ENCODE results near the gene CYTH4.

The CYTH4 gene

DNA sequence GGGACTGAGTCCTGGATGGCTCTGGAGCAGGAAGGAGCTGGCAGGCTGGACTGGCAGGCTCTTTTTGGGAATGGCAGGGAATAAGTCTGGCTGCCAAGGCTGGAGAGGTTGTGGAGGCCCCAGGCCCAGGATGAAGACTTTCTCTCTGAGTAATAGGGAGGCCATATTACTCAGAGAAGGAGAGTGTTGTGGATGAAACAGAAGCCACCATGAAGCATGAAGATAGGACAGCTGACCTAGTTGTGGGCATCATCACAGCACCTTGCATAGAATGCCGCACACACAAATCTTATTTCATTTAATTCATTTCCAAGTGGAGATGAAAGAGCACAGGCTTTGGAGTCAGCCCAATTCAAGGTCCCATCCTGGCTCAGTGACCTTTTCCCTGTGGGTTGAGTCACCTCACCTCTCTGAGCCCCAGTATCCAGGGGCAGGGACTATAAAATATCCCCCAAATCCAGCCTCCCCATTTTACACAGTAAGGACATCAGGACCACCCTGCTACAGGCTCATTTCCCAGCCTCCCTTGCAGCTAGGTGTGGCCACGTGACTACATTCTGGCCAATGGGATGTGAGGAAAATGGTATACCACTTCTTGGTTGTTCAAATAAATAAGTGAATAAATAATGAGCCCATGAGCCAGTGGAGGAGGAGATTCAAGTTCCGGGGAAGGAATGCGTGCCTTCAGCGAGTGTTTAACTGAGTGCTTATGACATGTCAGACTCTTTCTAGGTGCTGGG is 9.4 kb downstream of the CYTH4 start:
- no peak for DNase-seq (ENCODE audit: low read depth)

DNA sequence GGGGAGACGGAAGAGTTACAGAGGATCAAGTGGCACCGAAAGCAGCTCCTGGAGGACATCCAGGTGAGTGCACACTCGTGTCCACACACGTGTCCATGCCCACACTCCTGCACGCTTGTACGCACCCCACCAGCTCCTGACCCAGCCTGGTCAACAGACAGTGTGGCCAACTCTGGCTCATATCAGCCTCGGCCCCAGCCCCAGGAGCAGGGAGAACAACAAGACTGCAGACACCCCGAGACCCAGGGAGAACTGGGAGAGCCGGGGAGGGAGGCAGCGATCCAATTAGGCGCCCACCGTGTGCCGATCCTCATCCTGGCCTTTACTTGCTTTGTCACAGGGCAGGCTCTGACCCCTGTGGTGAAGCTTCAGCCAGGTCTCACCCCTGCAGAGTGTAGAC is 10.3 kb downstream of the CYTH4 start:
- DNase-seq (ENCODE audit: low read depth) = no peak

- DNase-seq (ENCODE audit: low read depth) = no peak
Measured at GRCh38 chr22:37293172-37293571, 10.9 kb downstream of the CYTH4 start.

DNA sequence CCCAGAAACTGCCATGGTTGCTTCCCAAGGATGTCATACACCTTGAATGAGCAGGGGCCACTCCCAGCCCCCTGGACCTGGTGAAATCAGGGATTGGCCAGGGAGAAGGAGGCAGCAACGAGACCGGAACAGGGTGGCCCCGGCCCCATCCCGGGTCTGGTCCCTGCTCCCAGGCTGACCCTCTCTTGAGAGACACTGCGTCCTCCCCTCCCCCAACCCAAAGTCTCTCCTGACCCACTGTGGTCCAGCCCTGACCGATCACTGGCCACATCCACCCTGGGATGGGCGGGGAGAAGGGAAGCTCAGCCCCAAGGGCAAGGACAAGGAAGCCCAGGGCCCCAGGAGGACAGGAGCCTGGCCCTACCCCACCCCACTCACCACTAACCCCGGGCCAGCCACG is 12.4 kb downstream of the CYTH4 start:
- no peak for DNase-seq (ENCODE audit: low read depth)

- DNase-seq (ENCODE audit: low read depth) = no peak
Measured at GRCh38 chr22:37295213-37295886, 13.0 kb downstream of the CYTH4 start.

- no peak for DNase-seq (ENCODE audit: low read depth)
Measured at GRCh38 chr22:37295946-37296345, 13.6 kb downstream of the CYTH4 start.

- no peak for DNase-seq (ENCODE audit: low read depth)
Measured at GRCh38 chr22:37298748-37299495, 16.6 kb downstream of the CYTH4 start.

- no peak for DNase-seq (ENCODE audit: low read depth)
Measured at GRCh38 chr22:37299969-37300509, 17.7 kb downstream of the CYTH4 start.

DNA sequence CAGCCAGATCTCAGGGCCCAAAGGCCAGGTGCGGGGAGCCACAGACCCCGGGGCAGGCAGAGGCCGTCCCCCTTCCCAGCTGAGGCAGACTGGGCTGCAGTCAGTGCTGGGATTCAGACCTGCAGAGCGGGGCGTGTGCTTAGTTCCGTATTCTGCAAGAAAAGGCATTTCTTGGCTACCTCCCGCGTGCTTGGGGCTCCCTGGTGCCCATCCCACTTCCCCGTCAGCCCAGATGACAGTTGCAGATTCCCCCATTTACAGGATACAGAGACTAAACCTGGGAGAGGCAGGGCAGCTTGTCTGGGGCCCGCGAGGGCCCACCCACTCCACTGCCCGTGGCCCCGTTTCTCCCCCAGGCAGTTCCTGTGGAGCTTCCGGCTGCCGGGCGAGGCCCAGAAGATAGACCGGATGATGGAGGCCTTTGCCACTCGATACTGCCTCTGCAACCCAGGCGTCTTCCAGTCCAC is 18.3 kb downstream of the CYTH4 start:
- DNase-seq (ENCODE audit: low read depth) = no peak

GRCh38 chr22:37301144-37301830 is 19.0 kb downstream of the CYTH4 start:
- no peak for DNase-seq (ENCODE audit: low read depth)

DNA sequence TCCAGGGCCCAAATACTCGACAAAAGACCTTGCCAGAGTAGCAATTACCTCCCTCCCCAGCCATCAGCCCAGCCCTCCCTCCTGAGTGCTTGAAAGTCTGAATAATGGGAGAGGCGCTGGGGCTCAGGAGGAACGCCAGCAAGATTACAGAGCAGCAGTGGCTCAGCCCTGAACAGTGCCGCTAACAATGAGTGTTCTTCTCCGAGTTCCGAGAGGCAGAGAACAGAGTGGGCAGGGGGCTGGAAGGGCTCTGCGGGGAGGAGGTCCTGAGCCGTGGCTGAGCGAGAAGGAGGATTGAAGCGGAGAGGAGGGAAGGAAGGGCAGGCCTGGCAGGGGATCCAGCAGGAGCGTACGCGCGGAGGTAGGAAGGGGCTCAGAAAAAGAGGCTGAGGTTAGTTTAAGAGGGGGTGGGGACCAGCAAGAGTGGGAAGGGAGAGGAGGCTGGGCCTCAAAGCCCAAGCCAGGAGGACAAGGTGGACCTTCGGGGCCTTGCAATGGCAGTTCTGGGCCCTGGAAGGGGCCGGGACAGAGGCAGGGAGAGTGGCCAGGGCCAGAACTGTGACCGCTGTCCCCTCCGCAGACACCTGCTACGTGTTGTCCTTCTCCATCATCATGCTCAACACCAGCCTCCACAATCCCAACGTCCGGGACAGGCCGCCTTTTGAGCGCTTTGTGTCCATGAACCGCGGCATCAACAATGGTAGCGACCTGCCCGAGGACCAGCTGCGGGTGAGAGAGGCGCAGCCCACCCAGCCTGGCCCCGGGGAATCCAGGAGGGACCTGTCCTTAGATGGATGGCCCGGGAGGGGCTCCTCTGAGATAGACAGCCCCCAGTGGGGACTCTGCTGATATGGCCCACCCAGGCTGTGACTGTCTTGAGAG is 20.6 kb downstream of the CYTH4 start:
- no peak for DNase-seq (ENCODE audit: low read depth)

DNA sequence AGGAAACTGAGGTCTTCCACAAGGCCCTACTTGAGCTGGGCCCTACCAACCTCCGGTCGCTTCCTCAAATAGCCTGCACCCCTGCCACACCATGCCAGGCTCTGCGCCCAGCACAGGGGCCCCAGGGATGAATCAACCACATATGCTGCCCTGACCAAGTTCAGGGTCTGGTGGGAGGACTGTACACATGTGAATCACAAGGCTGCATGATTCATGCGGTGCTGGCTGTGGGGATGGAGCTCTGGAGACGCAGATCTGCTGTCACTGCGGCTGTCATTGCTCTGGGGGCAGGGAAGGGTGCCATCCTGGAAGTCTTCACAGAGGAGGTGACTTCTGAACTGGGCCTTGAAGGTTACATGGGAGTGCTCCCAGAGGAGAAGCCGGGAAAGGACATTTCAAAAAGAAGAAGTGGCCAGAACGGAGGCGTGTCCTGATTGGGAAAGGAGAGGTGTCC is 21.5 kb downstream of the CYTH4 start:
- peak; percentile 47 for DNase-seq (ENCODE audit: low read depth)

GRCh38 chr22:37304595-37305343 is 22.5 kb downstream of the CYTH4 start:
- no peak for DNase-seq (ENCODE audit: low read depth)

DNA sequence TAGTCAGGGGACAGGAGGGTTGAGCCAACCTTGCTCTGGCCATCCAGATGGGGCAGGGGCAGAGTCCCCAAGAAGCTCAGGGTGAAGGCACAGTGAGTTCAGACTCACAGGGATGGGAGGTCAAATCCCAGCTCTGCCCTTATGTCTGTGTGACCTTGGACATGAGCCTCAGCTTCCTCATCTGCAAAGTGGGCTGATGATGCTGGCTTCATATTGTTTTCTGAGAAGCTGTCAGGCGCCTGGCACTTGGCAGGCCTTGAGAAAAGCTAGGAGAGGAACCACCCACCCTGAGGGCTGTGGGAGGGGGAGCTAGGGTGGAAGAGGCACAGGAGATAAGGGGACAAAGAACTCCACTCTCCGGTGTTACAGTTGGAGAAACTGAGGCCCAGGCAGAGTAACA is 23.6 kb downstream of the CYTH4 start:
- no peak for DNase-seq (ENCODE audit: low read depth)

DNA sequence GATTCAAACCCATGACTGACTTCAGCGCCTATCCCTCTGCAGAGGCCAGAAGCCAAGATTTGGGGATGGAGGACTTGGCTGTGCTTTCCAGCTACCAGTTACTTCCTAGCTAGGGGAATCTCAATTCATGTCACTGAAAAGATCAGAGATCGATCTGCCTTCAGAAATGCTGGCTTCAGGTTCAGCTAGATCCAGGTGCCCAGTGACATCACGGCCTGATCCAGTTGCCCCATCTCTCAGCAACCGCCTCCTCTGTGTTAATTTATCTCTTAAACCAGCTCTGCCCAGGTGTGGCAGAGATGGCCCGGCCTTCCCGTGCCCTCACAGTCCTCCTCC is 24.2 kb downstream of the CYTH4 start:
- no peak for DNase-seq (ENCODE audit: low read depth)

DNA sequence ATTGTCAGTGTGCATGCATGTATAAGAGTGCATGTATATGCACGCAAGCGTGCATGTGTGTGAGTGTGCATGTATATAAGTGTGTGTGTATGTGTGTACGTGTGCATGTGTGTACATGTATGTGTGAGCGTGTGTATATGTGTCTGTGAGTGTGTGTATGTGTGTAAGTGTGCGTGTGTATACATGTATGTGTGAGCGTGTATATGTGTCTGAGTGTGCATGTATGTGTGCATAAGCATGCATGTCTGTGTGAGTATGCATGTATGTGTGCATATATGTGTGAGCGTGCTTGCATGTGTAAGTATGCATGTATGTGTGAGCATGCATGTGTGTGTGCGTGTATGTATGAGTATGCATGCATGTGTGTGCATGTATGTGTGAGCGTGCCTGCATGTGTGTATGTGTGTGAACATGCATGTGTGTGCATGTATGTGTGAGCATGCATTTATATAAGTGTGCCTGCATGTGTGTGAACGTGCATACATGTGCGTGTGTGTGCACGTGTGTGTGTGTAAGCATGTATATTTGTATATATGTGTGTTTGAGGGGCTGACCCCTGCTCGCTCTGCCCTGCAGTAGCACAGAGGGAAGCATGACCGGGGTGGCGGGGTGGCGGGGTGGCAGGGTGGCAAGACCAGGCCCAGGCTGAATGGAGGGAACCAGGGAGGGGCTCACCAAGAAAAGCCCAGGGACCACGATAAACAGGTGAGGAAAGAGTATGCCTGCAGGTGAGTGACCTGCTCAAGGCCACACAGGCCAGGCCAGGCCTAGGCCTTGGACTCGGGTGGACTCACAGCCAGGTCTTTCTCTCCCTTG is 26.3 kb downstream of the CYTH4 start:
- no peak for DNase-seq (ENCODE audit: low read depth)

- no peak for DNase-seq (ENCODE audit: low read depth)
Measured at GRCh38 chr22:37309211-37310074, 27.1 kb downstream of the CYTH4 start.

DNA sequence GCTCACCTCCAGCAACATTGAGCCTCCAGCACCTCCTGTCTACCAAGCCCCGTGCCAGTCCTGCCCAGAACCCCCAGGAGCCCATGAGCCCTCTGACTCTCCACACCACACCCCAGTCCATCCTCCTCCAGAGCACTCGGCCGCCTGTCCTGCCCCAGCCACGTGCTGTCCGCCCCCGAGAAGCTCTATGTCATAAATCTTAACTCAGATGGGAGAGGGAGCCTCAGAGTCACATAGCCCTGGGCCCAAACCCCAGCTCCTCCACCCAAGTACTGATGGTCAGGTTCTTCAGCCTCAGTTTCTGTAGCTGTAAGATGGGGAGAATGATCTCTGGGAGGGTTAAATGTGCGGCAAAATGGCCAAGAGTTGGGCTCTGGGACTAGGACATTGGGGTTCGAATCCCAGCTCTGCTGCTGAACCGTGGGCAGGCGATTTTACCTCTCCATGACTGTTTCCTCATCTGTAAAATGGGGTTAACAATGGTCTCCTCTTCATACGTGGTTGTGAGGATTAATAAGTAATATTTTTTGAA is 27.8 kb downstream of the CYTH4 start:
- no peak for DNase-seq (ENCODE audit: low read depth)

All from stimulated activated CD8-positive, alpha-beta memory T cell treated with anti-CD3 and anti-CD28 coated beads, Interleukin-12 subunit alpha, Interleukin-12 subunit beta, amount 100 ng/mL, for 1 hour (primary cell).